B cell (primary cell): Measurements from ENCODE around the gene PGM2. TPM values are rescaled to one million over a fixed set of nuclear protein-coding genes. Genes with fewer than 3 reads are reported as not detected.

Source experiments
- ATAC-seq: fragments of 200-7000 bp; cut with Tn5 transposase; one replicate; pipeline ENCODE4 v1.10.0; 2021; ENCODE audit warnings: low read depth, mild to moderate bottlenecking, moderate number of reproducible peaks, moderate library complexity
- CTCF ChIA-PET: fragments of 350-600 bp; sonication (Branson Sonifier 250); formaldehyde crosslinking; loops from one replicate; lab custom pipeline; 2021; ENCODE audit warnings: antibody characterized with exemption, inconsistent platforms; lab: Charles Lee
- POLR2A ChIA-PET: fragments of 350-600 bp; sonication (Branson Sonifier 250); formaldehyde crosslinking; loops from one replicate; lab custom pipeline; 2021; ENCODE audit warnings: antibody characterized with exemption; lab: Charles Lee
- DNase-seq: peaks from one replicate; pipeline ENCODE4 v3.0.0; 2013
- H2AFZ ChIP-seq: 2 replicates; pipeline ENCODE4 v1.6.1; 2012; ENCODE audit warnings: mild to moderate bottlenecking, low read depth, low read length; ENCODE audit not compliant: insufficient read depth, poor library complexity, severe bottlenecking
- H3K27ac ChIP-seq, 2 donors: 1 replicate in 1 of 2; 2 replicates in 1 of 2; pipeline ENCODE4 v1.5.1; 2012 to 2013; ENCODE audit warnings: low read length in 2 of 2, mild to moderate bottlenecking in 2 of 2, moderate library complexity in 1 of 2
- H3K27me3 ChIP-seq, 4 experiments: fragments of 200-600 bp in 1 of 4; sonication (generic) in 1 of 4; replicated peaks in 1 of 4; 1 replicate in 2 of 4; 2 replicates in 2 of 4; pipeline versions ENCODE4 v1.6.1 to v1.7.0; 2013 to 2016; ENCODE audit warnings: low read length in 3 of 4, mild to moderate bottlenecking in 2 of 4, mixed read lengths in 1 of 4, moderate library complexity in 1 of 4; ENCODE audit not compliant: insufficient read depth in 4 of 4, control insufficient read depth in 3 of 4; ENCODE audit errors: control extremely low read depth in 1 of 4
- H3K36me3 ChIP-seq, 2 experiments: replicated peaks in 1 of 2; 1 replicate in 1 of 2; 2 replicates in 1 of 2; pipeline versions ENCODE4 v1.6.1 to v1.7.1; 2013; ENCODE audit warnings: low read length in 1 of 2; ENCODE audit not compliant: insufficient read depth in 2 of 2, control insufficient read depth in 1 of 2; ENCODE audit errors: control extremely low read depth in 1 of 2, extremely low read depth in 1 of 2
- H3K4me1 ChIP-seq, 2 donors: fragments of 200-600 bp in 1 of 2; sonication (generic) in 1 of 2; 1 replicate in 1 of 2; 2 replicates in 1 of 2; pipeline versions ENCODE4 v1.5.1 to v1.6.1; 2013 to 2017; ENCODE audit warnings: low read length in 2 of 2; ENCODE audit not compliant: control insufficient read depth in 2 of 2, insufficient read depth in 2 of 2
- H3K4me2 ChIP-seq: replicated peaks from 2 replicates; pipeline ENCODE3; 2012; ENCODE audit warnings: mild to moderate bottlenecking, low read depth, low read length; ENCODE audit not compliant: poor library complexity, severe bottlenecking
- H3K4me3 ChIP-seq, 5 experiments: fragments of 200-600 bp in 1 of 5; sonication (generic) in 1 of 5; 1 replicate in 3 of 5; 2 replicates in 2 of 5; pipeline versions ENCODE4 v1.5.1 to v1.7.0; 2011 to 2016; ENCODE audit warnings: low read length in 4 of 5, mild to moderate bottlenecking in 4 of 5, low read depth in 2 of 5, control low read depth in 1 of 5, moderate library complexity in 1 of 5; ENCODE audit not compliant: insufficient read depth in 1 of 5; ENCODE audit errors: control extremely low read depth in 1 of 5, extremely low read depth in 1 of 5
- H3K79me2 ChIP-seq: fragments of 200-600 bp; sonication (generic); one replicate; pipeline ENCODE4 v1.6.0; 2016; ENCODE audit warnings: low read length; ENCODE audit not compliant: control insufficient read depth, insufficient read depth
- H3K9ac ChIP-seq: fragments of 200-600 bp; sonication (generic); 2 replicates; pipeline ENCODE4 v1.6.1; 2017; ENCODE audit warnings: mild to moderate bottlenecking, low read length, moderate library complexity
- H3K9me3 ChIP-seq, 3 donors: one replicate each; pipeline versions ENCODE4 v1.6.1 to v1.7.1; 2013; ENCODE audit warnings: low read length in 2 of 3; ENCODE audit not compliant: control insufficient read depth in 2 of 3, insufficient read depth in 1 of 3; ENCODE audit errors: control extremely low read depth in 1 of 3
- H4K20me1 ChIP-seq: 2 replicates; pipeline ENCODE4 v1.6.0; 2012; ENCODE audit warnings: mild to moderate bottlenecking, low read length; ENCODE audit not compliant: insufficient read depth, control insufficient read depth, poor library complexity, severe bottlenecking
- H3K27ac Mint-ChIP-seq: one replicate; pipeline ENCODE4 v1.8.0; 2021; ENCODE audit warnings: mixed read lengths
- H3K27me3 Mint-ChIP-seq: one replicate; pipeline ENCODE4 v1.8.0; 2021; ENCODE audit warnings: mixed read lengths
- H3K4me1 Mint-ChIP-seq: one replicate; pipeline ENCODE4 v1.8.0; 2021; ENCODE audit warnings: mixed read lengths
- H3K4me3 Mint-ChIP-seq: one replicate; pipeline ENCODE4 v1.8.0; 2021; ENCODE audit warnings: mixed read lengths
- H3K9me3 Mint-ChIP-seq: one replicate; pipeline ENCODE4 v1.8.0; 2022; ENCODE audit warnings: mixed read lengths; ENCODE audit not compliant: insufficient read depth
- CTCF ChIP-seq: fragments of 200-600 bp; IDR thresholded peaks from one replicate; pipeline ENCODE4 v1.8.0; 2022; ENCODE audit warnings: antibody characterized with exemption, mild to moderate bottlenecking
- EZH2 ChIP-seq: IDR thresholded peaks from 2 replicates; pipeline ENCODE4 v1.6.1; 2012; ENCODE audit warnings: borderline replicate concordance, low read depth, mild to moderate bottlenecking, moderate library complexity, low read length; ENCODE audit not compliant: insufficient read depth, poor library complexity, severe bottlenecking
- WGBS: methylation state at CpG from one replicate; pipeline ENCODE4 v1.1.5; 2013; ENCODE audit warnings: missing lambda C conversion rate; ENCODE audit not compliant: insufficient coverage; 5-methylcytosine and 5-hydroxymethylcytosine counted together
- intact Hi-C: fragments of 100-400 bp; cut with micrococcal nuclease; formaldehyde crosslinking; loops from one replicate; pipeline ENCODE4 v1.10.0; 2022
- polyA plus RNA-seq: library from polyadenylated mRNA; depleted of rRNA; stranded (reverse); fragments of >200 nt; gene quantifications from 2 replicates; pipeline ENCODE4 v1.2.3, GENCODE V29; 2012
- total RNA-seq, 2 donors: library from RNA; stranded (reverse); fragments of 120-200 nt in 1 of 2; gene quantifications; 1 replicate in 1 of 2; 2 replicates in 1 of 2; pipeline versions ENCODE4 v1.2.3 to v1.2.4, GENCODE V29; 2013 to 2022

Gene PGM2
- total and polyA plus RNA-seq, 2 donors (not counting 1 experiment from before 2014, with no cell fraction given): 5.3 to 20.9 TPM

- Histone ChIP-seq H3K4me2 (peak overlapping the region; percentile 93), H3K27ac (peak overlapping the region; percentile 92 to 95), H3K79me2 (peaks cover 58% of the 10 kb centered on the region), H3K36me3 (peaks cover 0 to 3% of the 10 kb centered on the region in 2 experiments), H3K27me3 (no peaks in the 10 kb centered on the region), H2AFZ (peak overlapping the region; percentile 47), H3K9me3 (no peaks in the 10 kb centered on the region), H4K20me1 (peaks cover 31% of the 10 kb centered on the region), H3K4me1 (peaks cover 49 to 57% of the 10 kb centered on the region in 2 donors), H3K9ac (peak overlapping the region; percentile 79), H3K4me3 (peak overlapping the region in 4 of 5 experiments; percentile 72 to 91 (median 72))
- Mint-ChIP-seq H3K4me1 (peaks cover 66% of the 10 kb centered on the region), H3K27me3 (no peaks in the 10 kb centered on the region), H3K4me3 (peak overlapping the region; percentile 91), H3K9me3 (no peaks in the 10 kb centered on the region), H3K27ac (peak overlapping the region; percentile 98)
- ATAC-seq: no peak
- no CpG with 5 or more reads among the region's 3 CpGs for whole genome bisulfite sequencing
- DNase-seq: no peak
- ChIA-PET POLR2A (interaction anchor here (3.0 kb wide), 1 partner anchor 67 kb away, joined by 20 read pairs; the partner anchor contains the start of gene PGM2), CTCF (interaction anchor here (1.6 to 2.7 kb wide), 2 partner anchors 89 to 143 kb away, joined by 8 to 12 read pairs; no protein-coding TSS in a partner anchor)
- no peak for TF ChIP-seq EZH2
- TF ChIP-seq CTCF: no peak
- intact Hi-C loops: loop anchor here (5.0 kb wide), 2 partner anchors 144 to 769 kb away; partner anchors contain the start of gene KLF3
Observed at GRCh38 chr4:37893164-37893563, 66.7 kb downstream of the PGM2 start.

GRCh38 chr4:37895271-37895670, 68.8 kb downstream of the PGM2 start:
- 100% methylated on average over 2 of the region's 7 CpGs for WGBS
- Mint-ChIP-seq H3K27ac (peak overlapping the region; percentile 20), H3K9me3 (no peaks in the 10 kb centered on the region), H3K27me3 (no peaks in the 10 kb centered on the region), H3K4me1 (peaks cover 63% of the 10 kb centered on the region), H3K4me3 (no peak overlapping the region)
- H3K4me3 ChIP-seq: no peak overlapping the region
- peaks cover 79% of the 10 kb centered on the region for H3K79me2 ChIP-seq
- DNase-seq: no peak
- H3K9ac ChIP-seq: no peak overlapping the region
- POLR2A ChIA-PET: no interaction called here
- H3K27ac ChIP-seq: no peak overlapping the region
- no peaks in the 10 kb centered on the region for H3K9me3 ChIP-seq
- peaks cover 1 to 5% of the 10 kb centered on the region in 2 experiments for H3K36me3 ChIP-seq
- no peaks in the 10 kb centered on the region for H3K27me3 ChIP-seq
- H4K20me1 ChIP-seq: peaks cover 52% of the 10 kb centered on the region
- peaks cover 40 to 56% of the 10 kb centered on the region in 2 donors for H3K4me1 ChIP-seq
- TF ChIP-seq CTCF (no peak), EZH2 (no peak)
- CTCF ChIA-PET: interaction anchor here (1.9 kb wide), 1 partner anchor 15 kb away, joined by 5 read pairs; no protein-coding TSS in a partner anchor
- intact Hi-C loops: no loop called here
- no peak for ATAC-seq
- no peak overlapping the region for H2AFZ ChIP-seq
- no peak overlapping the region for H3K4me2 ChIP-seq
